ENCODE measurements around the gene LHFPL2.

DNA sequence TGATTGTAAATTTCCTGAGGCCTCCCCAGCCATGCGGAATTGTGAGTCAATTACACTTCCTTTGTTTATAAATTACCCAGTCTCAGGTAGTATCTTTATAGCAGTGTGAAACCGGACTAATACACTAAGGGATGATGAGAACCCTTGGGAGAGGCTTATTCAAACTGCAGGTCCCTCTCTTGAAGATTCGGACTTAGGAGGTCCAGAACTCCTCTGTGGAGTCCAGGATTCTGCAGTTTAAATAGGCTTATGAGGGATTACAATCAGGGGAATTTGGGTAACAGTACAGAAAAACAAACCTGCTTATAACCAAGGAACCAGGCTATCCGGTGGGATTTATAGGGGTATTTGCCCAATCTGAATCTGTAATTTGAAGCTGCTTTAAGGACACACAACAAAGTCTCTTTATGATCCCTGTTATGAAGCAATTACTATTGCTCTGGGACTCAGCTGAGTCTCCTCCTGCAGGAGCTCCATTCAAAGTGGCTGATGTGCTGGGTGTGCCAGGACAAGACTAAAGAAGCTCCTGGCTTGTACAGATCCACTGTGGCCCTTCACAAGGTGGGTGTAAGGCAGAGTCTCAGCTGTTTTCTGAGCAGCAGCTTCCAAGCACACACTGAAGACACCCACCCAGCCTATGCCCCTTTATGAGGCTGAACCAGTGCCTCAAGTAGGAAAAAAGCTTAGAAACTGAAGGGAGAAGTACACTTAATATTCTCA is 41.8 kb upstream of the LHFPL2 start:
- TF ChIP-seq POLR2A (IDR thresholded peaks at IDR 0.05; ENCODE audit: low read depth, low read length) (no peak), RFX5 (IDR thresholded peaks at IDR 0.05; ENCODE audit: low read depth, low read length) (no peak), SMC3 (IDR thresholded peaks at IDR 0.05; ENCODE audit: low read depth, low read length) (no peak), MXI1 (IDR thresholded peaks at IDR 0.05; ENCODE audit: borderline replicate concordance, low read depth, low read length) (no peak), RCOR1 (IDR thresholded peaks at IDR 0.05; ENCODE audit: insufficient replicate concordance, low read length) (no peak)
- TF ChIP-seq, protein P1, sequence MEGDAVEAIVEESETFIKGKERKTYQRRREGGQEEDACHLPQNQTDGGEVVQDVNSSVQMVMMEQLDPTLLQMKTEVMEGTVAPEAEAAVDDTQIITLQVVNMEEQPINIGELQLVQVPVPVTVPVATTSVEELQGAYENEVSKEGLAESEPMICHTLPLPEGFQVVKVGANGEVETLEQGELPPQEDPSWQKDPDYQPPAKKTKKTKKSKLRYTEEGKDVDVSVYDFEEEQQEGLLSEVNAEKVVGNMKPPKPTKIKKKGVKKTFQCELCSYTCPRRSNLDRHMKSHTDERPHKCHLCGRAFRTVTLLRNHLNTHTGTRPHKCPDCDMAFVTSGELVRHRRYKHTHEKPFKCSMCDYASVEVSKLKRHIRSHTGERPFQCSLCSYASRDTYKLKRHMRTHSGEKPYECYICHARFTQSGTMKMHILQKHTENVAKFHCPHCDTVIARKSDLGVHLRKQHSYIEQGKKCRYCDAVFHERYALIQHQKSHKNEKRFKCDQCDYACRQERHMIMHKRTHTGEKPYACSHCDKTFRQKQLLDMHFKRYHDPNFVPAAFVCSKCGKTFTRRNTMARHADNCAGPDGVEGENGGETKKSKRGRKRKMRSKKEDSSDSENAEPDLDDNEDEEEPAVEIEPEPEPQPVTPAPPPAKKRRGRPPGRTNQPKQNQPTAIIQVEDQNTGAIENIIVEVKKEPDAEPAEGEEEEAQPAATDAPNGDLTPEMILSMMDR (conservative IDR thresholded peaks at IDR 0.05; ENCODE audit: low read depth, low read length), result no peak

Data from IMR-90 (cell line).